ENCODE data around the gene ATF5.
"Not testable (repeated sequence)": the region's sequence is repeated elsewhere in the genome, so short reads cannot be mapped to it uniquely, and the experiment has no call there.

Gene ATF5

GRCh38 chr19:49923055-49924003 is 5.7 kb upstream of the ATF5 start:
- DNase-seq (ENCODE audit: low spot score): no peak

DNA sequence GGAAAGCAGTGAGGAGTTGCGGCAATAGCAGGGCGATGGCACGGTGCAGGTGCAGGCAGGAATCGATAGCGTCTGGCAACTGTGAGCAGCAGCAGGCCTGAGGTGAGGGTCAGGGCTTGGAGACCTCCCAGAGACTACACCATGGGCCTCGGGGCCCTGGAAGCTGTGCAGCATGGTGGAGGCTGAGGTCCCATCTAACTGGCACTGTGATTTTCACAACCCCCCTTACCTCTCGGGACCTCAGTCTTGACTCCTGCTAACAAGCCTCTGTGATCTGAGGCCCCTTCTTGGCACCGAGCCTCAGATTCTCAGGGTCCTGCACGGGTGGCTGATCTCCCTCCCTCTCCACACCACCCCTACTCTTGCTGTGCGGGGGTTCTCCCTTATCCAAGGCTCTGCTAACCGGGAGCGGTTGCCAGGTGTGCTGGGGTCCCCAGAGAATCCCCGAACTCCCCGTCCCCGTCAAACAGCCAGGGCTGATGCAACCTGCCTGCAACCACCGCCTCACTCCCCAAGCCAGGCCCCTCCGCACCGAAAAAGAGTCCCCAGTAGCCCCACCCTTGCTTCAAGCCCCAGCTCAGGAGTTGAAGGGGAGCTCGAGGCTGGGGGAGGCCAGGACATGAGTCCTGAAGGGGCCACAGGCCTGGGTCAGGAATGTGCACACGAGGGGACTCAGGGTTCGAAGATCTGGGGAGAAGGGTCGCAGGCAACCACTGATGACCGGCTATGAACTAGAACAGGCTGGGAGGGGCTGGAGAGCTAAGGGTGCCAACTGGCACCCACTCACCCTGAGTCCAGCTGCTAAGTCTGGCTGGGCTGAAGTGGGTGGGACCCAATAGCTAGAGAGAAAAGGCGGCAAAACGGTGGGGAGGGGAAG is 4.8 kb upstream of the ATF5 start:
- DNase-seq (ENCODE audit: low spot score): no peak

GRCh38 chr19:49924881-49925210 is 4.2 kb upstream of the ATF5 start:
- DNase-seq (ENCODE audit: low spot score): not testable (repeated sequence)

GRCh38 chr19:49925486-49925885 is 3.5 kb upstream of the ATF5 start:
- DNase-seq (ENCODE audit: low spot score): no peak

GRCh38 chr19:49926515-49926914 is 2.5 kb upstream of the ATF5 start:
- no peak for DNase-seq (ENCODE audit: low spot score)

- no peak for DNase-seq (ENCODE audit: low spot score)
Measured at GRCh38 chr19:49927526-49928264, 1.3 kb upstream of the ATF5 start.

- peak; percentile 96 for DNase-seq (ENCODE audit: low spot score)
Measured at GRCh38 chr19:49929611-49930482, 842 bp downstream of the ATF5 start.

DNA sequence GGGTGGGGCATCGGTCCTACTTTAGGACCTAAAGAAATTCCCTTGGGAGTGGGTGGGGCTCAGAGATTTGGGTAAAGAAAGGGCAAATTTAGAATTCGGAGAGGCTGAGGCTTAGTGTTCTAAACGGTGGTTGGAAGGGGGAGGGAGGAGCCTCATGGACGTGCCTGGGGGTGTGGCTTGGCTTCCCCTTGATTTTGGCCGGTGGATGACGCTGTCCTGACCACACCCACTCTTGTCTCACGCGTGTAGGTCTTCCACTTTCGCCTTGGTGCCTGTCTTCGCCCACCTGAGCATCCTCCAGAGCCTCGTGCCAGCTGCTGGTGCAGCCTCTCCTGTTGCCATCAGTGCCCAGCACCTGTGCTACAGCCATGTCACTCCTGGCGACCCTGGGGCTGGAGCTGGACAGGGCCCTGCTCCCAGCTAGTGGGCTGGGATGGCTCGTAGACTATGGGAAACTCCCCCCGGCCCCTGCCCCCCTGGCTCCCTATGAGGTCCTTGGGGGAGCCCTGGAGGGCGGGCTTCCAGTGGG is 1.5 kb downstream of the ATF5 start:
- no peak for DNase-seq (ENCODE audit: low spot score)

DNA sequence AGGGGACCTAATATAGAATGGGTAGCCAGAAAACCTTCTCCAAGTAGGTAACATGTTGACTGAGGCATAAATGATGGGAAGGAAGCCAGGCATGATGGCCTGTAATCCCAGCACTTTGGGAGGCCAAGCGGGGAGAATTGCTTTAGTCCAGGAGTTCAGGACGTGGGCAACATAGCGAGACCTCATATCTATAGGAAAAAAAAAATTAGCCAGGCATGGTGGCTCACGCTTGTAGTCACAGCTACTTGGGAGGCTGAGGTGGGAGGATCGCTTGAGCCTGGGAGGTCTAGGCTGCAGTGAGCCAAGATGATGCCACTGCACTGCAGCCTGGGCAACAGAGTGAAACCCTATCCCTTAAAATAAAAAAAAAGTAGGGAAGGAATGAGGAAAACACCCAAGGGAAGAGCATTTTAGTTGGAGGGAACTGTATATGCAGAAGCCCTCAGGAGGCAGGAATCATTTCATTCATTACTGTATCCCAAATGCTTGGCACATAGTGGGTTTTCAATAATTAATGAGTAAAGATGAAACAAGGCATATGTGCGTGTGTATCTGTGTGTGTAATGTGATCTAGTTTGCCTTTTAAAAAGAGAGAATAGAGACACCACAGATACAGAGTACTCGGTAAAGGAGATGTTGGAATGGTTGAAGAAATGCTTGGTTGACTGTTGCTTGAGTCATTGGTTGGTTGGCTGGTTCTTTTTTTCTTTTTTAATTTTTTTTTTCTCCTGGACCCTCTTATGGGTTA is 2.5 kb downstream of the ATF5 start:
- no peak for DNase-seq (ENCODE audit: low spot score)

DNA sequence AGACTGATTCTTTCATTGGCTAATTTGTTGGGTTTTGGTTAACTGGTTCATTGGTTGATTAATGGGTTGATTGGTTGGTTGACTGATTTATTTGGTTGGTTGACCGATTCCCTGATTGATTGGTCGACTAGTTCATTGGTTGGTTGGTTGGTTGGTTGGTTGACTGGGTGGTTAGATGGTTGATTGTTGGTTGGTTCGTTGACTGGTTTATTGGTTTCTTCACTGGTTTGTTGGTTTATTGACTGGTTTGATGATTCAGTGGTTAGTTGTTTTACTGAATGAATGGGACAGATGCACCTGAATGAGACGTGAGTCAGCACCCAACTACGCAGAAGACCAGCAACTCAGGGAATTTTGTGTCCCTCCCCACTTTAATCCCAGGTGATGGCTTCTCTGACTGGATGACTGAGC is 3.0 kb downstream of the ATF5 start:
- DNase-seq (ENCODE audit: low spot score): no peak

GRCh38 chr19:49932731-49933131 is 3.7 kb downstream of the ATF5 start:
- no peak for DNase-seq (ENCODE audit: low spot score)

- DNase-seq (ENCODE audit: low spot score): no peak
Measured at GRCh38 chr19:49933643-49934042, 4.6 kb downstream of the ATF5 start.

DNA sequence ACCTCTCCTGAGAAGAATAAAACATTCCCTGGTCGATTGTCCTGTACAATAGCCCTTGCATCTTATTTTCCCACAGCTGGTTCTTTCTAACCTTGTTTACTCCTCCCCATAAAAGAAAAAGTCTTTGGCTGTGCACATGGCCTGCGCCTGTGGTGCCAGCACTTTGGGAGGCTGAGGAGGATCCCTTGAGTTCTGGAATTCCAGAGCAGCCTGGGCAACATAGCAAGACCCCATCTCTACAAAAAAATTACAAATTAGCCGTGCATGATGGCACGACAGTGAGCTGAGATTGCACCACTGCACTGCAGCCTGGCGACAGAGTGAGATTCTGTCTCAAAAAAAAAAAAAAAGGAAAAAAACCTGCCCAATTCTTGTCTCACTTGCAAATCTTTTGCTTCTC is 7.5 kb downstream of the ATF5 start:
- no peak for DNase-seq (ENCODE audit: low spot score)

- DNase-seq (ENCODE audit: low spot score): peak; percentile 72
Measured at GRCh38 chr19:49937750-49938381, 8.9 kb downstream of the ATF5 start.

- no peak for DNase-seq (ENCODE audit: low spot score)
Measured at GRCh38 chr19:49938662-49939061, 9.7 kb downstream of the ATF5 start.

- no peak for DNase-seq (ENCODE audit: low spot score)
Measured at GRCh38 chr19:49939721-49940481, 10.9 kb downstream of the ATF5 start.

- no peak for DNase-seq (ENCODE audit: low spot score)
Measured at GRCh38 chr19:49940482-49940791, 11.4 kb downstream of the ATF5 start.

- DNase-seq (ENCODE audit: low spot score): not testable (repeated sequence)
Measured at GRCh38 chr19:49944567-49944966, 15.6 kb downstream of the ATF5 start.

- no peak for DNase-seq (ENCODE audit: low spot score)
Measured at GRCh38 chr19:49946415-49946814, 17.4 kb downstream of the ATF5 start.
